Mesenteric fat pad (tissue), 1 donor: ENCODE results near the gene IGHMBP2. TPM values are rescaled to one million over a fixed set of nuclear protein-coding genes. Genes with fewer than 3 reads are reported as not detected.

Experiments
- DNase-seq: peaks from one replicate; pipeline ENCODE4 v3.0.0-alpha.2; 2020; ENCODE audit warnings: low spot score
- total RNA-seq: library from RNA; stranded (reverse); fragmentation: NEBNext Ultra II Directional; extraction: Animal tissue kit (Norgen Biotek cat#: 25700); gene quantifications from one replicate; pipeline ENCODE4 v1.2.1, GENCODE V29; 2021
- donor health status: DM: yes; HTN: yes; CAD: no.

IGHMBP2 gene
- total RNA-seq, 1 donor from 2014 or later: 16.7 TPM

- no peak for DNase-seq
Observed at GRCh38 chr11:68925611-68926010, 21.9 kb downstream of the IGHMBP2 start.

DNA sequence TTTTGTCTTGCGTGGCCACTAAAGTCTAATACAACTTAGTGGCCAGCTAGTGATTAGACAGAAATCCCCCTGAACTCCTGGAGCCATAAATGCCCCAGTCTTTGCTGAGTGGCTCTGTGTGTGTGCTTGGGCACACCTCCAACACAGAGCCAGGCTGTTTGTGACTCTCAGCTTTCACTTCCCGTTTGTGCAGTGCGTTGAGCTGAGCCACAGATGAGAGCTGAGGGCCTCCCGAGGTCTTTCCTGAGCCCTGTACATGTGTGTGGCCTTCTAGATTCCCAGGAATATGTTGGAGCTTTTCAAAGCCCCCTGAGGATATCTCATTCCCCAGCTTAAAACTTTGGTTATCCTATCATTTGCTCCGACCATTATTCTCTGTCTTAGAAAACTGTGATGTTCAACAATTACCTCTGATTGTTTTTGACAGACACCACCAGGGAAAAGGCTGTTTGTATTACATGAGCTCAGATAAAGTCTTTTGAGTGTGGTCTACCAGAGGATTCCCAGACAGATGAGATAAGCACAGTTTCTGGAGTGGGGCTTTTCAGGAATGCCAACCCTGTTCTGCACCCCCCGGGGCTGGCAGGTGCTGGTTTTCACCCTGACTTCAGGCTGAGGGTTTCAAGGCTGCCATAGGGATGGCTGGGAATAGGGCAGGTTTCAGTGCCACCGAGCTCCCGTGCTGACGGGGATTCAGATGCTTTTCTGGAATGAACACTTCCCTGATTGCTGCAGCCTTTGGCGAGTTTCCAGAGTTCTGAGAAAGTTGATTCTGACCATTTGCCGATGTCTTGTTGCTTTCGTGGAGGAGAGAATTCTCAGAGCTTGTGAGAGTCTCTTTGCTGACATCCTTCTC is 23.8 kb downstream of the IGHMBP2 start:
- no peak for DNase-seq

- DNase-seq: no peak
Observed at GRCh38 chr11:68928136-68928880, 24.6 kb downstream of the IGHMBP2 start.

DNA sequence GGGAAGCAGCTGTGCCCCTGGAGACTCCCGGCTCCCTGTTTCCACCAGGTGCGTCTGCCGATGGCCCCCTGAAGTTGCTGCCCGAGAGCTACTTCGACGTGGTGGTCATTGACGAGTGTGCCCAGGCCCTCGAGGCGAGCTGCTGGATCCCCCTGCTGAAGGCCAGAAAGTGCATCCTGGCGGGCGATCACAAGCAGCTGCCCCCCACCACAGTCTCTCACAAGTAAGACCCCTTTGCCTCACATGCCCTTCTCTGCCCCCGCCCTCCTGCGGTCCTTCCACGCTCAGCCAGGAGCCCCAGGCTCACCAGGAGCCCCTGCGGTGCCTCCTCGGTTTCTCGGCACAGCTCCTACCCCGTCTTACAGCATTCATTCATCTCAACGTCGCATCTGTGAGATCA is 25.4 kb downstream of the IGHMBP2 start:
- no peak for DNase-seq

GRCh38 chr11:68929706-68930570 is 26.2 kb downstream of the IGHMBP2 start:
- DNase-seq: no peak

GRCh38 chr11:68930991-68931855 is 27.5 kb downstream of the IGHMBP2 start:
- no peak for DNase-seq

DNA sequence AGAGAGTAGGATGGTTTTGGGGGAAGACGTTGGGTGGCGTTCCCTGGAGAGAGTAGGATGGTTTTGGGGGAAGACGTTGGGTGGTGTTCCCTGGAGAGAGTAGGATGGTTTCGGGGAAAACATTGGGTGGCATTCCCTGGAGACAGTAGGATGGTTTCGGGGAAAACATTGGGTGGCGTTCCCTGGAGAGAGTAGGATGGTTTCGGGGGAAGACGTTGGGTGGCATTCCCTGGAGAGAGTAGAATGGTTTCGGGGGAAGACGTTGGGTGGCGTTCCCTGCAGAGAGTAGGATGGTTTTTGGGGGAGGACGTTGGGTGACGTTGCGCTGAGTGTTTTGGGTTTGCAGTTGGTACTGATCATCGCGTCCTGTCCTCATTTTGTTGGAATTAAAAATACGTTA is 28.2 kb downstream of the IGHMBP2 start:
- DNase-seq: no peak

DNA sequence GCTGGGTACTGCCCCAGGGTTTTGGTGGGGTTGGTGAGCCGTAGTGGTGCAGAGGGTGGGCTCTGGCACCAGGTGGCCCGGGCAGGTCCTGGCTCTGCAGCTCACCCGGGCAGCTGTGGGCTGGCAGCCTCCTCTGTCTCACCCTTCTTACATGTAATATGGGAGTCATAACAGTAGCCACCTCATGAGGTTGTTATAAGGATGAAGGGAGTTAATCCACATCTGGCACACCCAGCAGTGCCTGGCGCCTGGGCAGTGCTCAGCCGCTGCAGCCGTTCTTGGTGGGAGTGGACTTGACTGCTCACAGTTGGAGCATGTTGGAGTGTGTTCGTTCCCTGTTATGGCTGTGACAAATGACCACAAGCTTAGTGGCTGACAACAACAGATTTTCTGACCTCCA is 28.7 kb downstream of the IGHMBP2 start:
- DNase-seq: no peak

DNA sequence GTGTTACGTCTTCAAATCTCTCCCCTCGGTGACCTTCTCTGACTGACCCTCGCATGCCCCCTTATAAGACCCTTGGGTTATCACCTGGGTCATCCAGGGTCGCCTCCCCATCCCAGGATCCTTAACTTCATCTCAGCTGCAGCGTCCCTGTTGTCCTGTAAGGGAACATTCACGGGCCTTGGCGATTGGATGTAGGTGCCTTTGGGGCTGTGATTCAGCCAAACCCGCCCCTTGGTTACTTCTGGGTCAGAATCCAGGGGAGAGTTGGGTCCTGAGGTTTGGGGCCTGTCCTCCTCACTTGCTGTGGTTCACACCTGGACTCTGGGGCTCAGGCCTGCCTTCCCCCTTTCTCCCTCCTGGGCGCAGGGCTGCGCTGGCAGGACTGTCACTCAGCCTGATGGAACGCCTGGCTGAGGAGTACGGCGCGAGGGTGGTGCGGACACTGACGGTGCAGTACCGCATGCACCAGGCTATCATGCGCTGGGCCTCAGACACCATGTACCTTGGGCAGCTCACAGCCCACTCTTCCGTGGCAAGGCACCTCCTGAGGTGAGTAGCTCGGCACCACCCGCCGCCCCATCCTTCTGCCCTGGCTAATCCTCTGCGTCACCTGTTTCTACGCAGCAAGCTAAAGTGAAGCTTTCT is 29.4 kb downstream of the IGHMBP2 start:
- no peak for DNase-seq

DNA sequence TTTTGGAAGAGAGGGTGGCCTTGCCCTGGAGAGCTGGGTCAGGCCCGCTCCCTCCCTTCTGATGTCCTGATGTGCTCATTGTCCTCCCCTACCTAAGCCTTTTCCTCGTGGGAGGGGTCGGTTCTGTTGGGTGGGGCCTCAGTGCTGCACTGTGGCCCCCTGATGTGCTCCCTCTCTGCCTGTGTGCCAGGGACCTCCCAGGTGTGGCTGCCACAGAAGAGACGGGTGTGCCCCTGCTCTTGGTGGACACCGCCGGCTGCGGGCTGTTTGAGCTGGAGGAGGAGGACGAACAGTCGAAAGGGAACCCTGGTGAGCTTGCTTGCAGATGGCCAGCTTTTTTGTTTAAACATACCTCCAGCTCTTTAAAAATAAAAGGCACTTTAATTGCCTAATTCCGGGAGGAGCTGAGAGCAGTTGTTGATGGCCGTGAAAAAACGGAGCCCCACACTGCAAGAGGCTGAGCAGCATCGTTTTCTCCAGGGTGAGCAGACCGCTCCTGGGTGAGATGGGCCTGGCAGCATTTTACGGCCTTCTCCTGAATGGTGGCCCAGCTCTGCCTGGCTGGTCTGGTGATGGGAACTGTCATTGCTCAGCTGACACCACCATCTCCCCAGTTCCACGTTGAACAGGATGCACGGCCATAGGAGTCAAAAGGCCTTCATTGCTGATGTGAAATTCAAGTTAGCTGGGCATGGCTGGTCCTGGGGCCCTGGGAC is 30.1 kb downstream of the IGHMBP2 start:
- DNase-seq: no peak

DNA sequence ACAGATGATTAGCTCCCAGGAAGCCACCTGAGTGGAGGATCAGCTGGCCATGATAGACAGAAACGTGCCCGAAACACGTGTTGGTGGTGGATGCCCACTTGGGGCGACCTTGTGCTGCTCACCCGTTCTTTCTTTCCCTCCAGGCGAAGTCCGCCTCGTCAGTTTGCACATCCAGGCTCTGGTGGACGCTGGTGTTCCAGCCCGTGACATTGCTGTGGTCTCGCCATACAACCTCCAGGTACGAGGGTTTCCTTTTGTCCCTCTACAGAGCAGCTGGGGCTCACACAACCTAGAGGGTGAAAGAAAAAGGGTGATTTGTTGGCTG is 30.6 kb downstream of the IGHMBP2 start:
- no peak for DNase-seq

- no peak for DNase-seq
Observed at GRCh38 chr11:68934666-68935065, 31.0 kb downstream of the IGHMBP2 start.

GRCh38 chr11:68935066-68935465 is 31.4 kb downstream of the IGHMBP2 start:
- no peak for DNase-seq

DNA sequence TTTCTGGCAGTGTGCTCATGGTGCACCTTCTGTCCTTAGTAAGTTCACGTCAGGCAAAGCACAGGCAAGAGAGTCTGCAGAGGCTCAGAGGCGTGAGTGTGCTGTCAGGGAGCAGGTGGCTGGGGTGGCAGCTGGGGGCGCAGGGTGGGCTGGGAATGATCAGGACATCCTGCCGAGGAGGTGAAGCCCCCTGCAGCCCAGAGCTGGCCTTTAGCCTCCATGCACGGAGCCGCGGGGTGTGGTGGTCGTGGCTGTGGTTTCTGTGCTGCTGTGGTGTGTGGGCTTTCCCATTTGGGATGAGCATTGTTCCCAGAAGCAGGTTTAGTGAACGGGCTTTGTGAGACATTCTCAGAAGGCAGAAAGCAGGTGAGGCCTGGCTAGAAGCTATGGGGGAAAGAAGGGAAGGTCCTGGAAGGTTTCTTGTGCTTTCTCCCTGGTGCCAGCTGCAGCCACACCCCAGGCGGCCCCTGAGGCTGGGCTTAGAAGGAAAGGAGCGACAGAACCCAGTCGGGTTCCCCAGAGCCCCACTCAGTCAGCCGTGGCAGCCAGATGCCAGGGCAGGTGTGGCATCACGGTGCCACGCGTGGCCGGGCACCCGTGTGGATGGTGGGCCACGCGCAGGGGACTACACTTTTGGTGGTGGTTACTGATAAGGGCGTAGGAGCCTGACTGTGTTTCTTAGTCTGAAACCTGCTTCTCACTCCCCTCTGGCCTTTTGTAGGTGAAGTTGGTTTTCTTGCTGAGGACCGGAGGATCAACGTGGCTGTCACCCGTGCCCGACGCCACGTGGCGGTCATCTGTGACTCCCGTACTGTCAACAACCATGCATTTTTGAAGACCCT is 32.0 kb downstream of the IGHMBP2 start:
- no peak for DNase-seq

DNA sequence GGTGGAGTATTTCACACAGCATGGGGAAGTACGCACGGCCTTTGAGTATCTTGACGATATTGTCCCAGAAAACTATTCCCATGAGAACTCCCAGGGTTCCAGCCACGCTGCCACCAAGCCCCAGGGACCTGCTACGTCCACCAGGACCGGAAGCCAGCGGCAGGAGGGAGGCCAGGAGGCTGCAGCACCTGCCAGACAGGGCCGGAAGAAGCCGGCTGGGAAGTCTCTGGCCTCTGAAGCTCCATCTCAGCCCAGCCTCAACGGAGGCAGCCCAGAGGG is 32.6 kb downstream of the IGHMBP2 start:
- DNase-seq: no peak

DNA sequence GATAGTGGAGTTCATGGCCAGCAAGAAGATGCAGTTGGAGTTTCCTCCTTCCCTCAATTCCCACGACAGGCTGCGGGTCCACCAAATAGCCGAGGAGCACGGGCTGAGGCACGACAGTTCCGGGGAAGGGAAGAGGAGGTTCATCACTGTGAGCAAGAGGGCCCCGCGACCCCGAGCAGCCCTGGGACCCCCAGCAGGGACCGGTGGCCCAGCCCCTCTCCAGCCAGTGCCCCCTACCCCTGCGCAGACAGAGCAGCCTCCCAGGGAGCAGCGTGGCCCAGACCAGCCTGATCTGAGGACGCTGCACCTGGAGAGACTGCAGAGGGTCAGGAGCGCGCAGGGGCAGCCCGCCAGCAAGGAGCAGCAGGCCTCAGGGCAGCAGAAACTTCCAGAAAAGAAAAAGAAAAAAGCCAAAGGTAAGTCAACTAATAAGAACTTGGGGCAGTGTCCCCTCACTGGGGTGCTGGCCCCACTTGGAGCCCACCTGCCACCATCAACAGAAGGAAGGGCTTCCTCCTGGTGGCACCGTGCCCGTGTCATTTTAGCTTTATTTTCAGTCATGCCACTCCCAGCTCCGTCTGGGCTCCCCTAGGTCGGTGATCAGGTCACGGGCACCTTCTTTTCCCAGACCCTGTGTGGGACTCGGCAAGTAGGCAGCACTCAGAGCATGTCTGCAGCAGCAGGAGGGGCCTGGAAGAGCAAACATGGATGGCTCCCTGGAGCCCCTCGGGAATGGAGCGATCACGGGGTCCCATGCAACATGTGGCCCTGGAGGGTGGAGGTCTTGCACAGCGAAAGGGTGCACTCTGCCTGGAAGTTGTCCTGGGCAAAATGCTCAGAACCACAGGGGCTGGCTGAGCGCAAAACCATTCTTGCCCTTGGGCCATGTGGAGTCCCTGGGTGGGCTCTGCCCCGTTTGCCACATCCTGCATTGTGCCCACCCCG is 33.3 kb downstream of the IGHMBP2 start:
- no peak for DNase-seq

DNA sequence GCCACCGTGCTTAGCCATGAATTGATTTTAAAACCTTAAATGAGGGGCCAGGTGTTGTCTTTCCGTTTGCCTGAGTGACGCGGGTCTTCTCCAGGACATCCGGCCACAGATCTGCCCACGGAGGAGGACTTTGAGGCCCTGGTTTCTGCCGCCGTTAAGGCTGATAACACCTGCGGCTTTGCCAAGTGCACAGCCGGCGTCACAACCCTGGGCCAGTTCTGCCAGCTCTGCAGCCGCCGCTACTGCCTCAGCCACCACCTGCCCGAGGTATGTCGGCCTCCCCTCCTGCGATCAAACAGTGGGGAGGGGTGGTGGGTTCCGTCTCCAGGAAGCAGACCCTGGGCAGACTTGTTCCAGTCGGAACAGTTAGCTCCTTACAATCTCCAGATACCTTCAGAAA is 34.4 kb downstream of the IGHMBP2 start:
- no peak for DNase-seq
